Activated CD4-positive, CD25-positive, alpha-beta regulatory T cell treated with anti-CD3 and anti-CD28 coated beads, Interleukin-2, amount 50 U/mL, for 72 hours (primary cell): Measurements from ENCODE around the gene TBC1D25.

Experiments used
- DNase-seq: peaks from one replicate; pipeline ENCODE4 v3.0.0; 2021

The TBC1D25 gene

GRCh38 chrX:48606091-48606490 lies 66.6 kb downstream of the TBC1D25 start:
- no peak for DNase-seq

DNA sequence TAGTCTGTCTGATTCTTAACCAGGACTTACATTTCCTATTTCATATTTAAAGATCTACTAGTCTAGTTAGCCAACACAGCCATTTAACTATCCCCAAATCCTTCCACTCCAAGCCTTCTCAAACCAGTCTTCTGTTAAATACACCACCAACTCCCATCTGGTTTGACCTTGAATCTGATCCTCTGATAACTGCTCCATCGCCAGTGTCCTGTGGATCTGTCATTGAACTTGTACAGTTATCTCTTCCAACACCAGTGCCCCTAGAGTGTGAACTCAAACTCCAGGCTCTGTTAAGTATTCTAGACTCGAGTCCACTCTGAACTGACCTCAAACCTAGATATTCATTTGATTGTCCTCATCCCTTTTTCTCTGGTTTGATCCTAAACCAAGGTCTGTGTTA lies 72.2 kb downstream of the TBC1D25 start:
- no peak for DNase-seq
